ENCODE results near the gene PRDM16. TPM values are rescaled to one million over a fixed set of nuclear protein-coding genes. Genes with fewer than 3 reads are reported as not detected.

Gene PRDM16
- total and polyA plus RNA-seq, 2 of the 8 experiments (the other 6 are each of a cell fraction or from before 2014, with no cell fraction given): 0.39 to 0.43 TPM

DNA sequence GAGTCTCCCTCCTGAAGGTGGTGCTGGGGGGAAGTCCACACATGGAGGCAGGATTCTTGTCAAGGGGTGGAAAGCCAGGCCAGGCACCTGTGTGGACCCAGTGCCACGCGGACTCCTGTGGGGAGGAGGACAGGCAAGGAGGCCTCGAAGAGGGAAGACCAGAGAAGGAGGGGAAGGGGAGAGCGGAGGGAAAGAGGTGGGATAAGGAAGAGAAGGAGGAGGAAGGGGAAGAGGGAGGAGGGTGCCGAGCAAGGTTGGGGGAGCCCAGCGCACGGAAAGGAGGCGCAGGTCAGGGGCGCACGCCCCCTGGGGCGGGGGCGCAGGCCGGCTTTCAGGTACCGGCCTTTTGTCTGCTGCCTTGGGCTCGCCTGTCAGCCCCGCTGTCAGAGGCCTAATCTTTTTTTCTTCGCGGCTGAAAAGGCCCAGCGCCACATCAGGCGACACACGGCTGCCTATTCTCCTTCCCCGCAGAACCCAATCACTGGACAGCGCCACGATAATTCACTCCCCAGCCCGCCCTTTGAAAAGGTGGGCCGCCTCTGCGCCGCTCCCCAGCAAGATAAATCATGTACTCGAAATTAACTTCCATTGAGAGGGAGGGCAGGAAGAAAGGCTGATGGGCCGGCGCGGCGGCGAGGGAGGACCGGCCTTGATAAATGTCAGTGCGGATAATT, 42.5 kb downstream of the PRDM16 start:
- Histone ChIP-seq H3K23ac (ENCODE audit: insufficient read length) (no peak overlapping the region), H3K18ac (ENCODE audit: extremely low read depth, low read length) (no peak overlapping the region), H3K36me3 (ENCODE audit: control insufficient read depth in 2 of 4, insufficient read depth in 4 of 4, low read length in 3 of 4) (no peaks in the 10 kb centered on the region), H4K20me1 (replicated peaks in 1 of 2; ENCODE audit: control insufficient read depth in 1 of 2, insufficient read depth in 2 of 2, low read length in 2 of 2) (peaks cover 0 to 2% of the 10 kb centered on the region in 2 experiments), H4K91ac (replicated peaks; ENCODE audit: insufficient read length, low read length) (no peak overlapping the region), H3K79me1 (ENCODE audit: low read depth, low read length) (peaks cover 4% of the 10 kb centered on the region), H3K9ac (replicated peaks in 1 of 4; ENCODE audit: extremely low read depth in 1 of 4, low read depth in 3 of 4, low read length in 3 of 4) (no peak overlapping the region), H2AFZ (ENCODE audit: low read length) (no peak overlapping the region), H3K27me3 (replicated peaks in 1 of 4; ENCODE audit: control insufficient read depth in 3 of 4, extremely low read depth in 1 of 4, insufficient read depth in 3 of 4, low read length in 3 of 4) (no peaks in the 10 kb centered on the region; a peak in 2 of 7 replicates), H3K9me3 (ENCODE audit: insufficient read depth in 2 of 2, low read depth in 1 of 2, low read length in 1 of 2) (peaks cover 10% of the 10 kb centered on the region in 2 experiments), H3K4me1 (replicated peaks in 1 of 4; ENCODE audit: control insufficient read depth in 3 of 4, insufficient read depth in 4 of 4, low read length in 3 of 4) (peaks cover 0 to under 1% (median 0%) of the 10 kb centered on the region in 4 experiments; a peak in 2 of 7 replicates), H3K27ac (ENCODE audit: low read depth, low read length) (no peak overlapping the region), H2BK20ac (ENCODE audit: low read length) (no peak overlapping the region), H4K5ac (ENCODE audit: insufficient read length, low read depth, low read length) (no peak overlapping the region), H2BK15ac (ENCODE audit: low read length) (no peak overlapping the region), H2AK5ac (ENCODE audit: low read depth, low read length) (no peak overlapping the region), H3K79me2 (ENCODE audit: control insufficient read depth in 1 of 2, insufficient read depth in 2 of 2, low read length in 2 of 2) (no peaks in the 10 kb centered on the region), H2BK5ac (ENCODE audit: low read depth, low read length) (no peak overlapping the region), H3K4me2 (ENCODE audit: insufficient read depth in 1 of 2, low read depth in 2 of 2, low read length in 2 of 2) (no peak overlapping the region), H2BK12ac (ENCODE audit: low read depth, low read length) (no peak overlapping the region), H3K23me2 (ENCODE audit: low read depth, low read length) (no peaks in the 10 kb centered on the region), H2BK120ac (replicated peaks; ENCODE audit: low read depth, low read length) (no peak overlapping the region), H3K4ac (replicated peaks; ENCODE audit: insufficient read length, low read depth, low read length) (no peak overlapping the region), H3K4me3 (ENCODE audit: extremely low read depth in 1 of 4, insufficient read depth in 2 of 4, low read depth in 3 of 4, low read length in 4 of 4) (no peak overlapping the region), H4K8ac (ENCODE audit: extremely low read depth, insufficient read depth, low read length) (no peak overlapping the region; the same call in 1 of the 2 replicates), H3K56ac (replicated peaks; ENCODE audit: insufficient read length, low read depth, low read length) (no peak overlapping the region), H3K14ac (ENCODE audit: insufficient read length) (no peak overlapping the region)
- ChIA-PET CTCF (ENCODE audit: partially characterized antibody) (no interaction called here), POLR2A (ENCODE audit: partially characterized antibody) (no interaction called here)
- WGBS, 2 experiments (ENCODE audit: extremely low coverage in 1 of 2, insufficient coverage in 1 of 2, insufficient read length in 1 of 2, insufficient replicate concordance in 2 of 2, low coverage in 1 of 2, low lambda C conversion rate in 2 of 2, missing lambda C conversion rate in 1 of 2): 94% methylated on average over 15 of the region's 36 CpGs; no CpG with 5 or more reads in 1 of the 2 experiments
- FAIRE-seq: no peak
- no peak for TF ChIP-seq CHD2 (IDR thresholded peaks at IDR 0.05; ENCODE audit: low read length)
- TF ChIP-seq RFX5 (IDR thresholded peaks at IDR 0.05; ENCODE audit: borderline replicate concordance, low read depth, low read length): no peak
- TF ChIP-seq E2F6 (IDR thresholded peaks at IDR 0.05): no peak
- no peak for TF ChIP-seq TCF12 (IDR thresholded peaks at IDR 0.05; ENCODE audit: low read depth, low read length)
- no peak for TF ChIP-seq EZH2 (IDR thresholded peaks at IDR 0.05; ENCODE audit: low read depth, low read length, severe bottlenecking)
- no peak for TF ChIP-seq NRF1 (IDR thresholded peaks at IDR 0.05; ENCODE audit: low read depth, low read length)
- TF ChIP-seq CEBPB (IDR thresholded peaks at IDR 0.05; ENCODE audit: low read depth, low read length): no peak
- DNase-seq (ENCODE audit: low read depth in 1 of 2, low spot score in 2 of 2): no peak

Data from H1 (cell line).